NCI-H69 (cell line): Measurements from ENCODE around the gene FGD3.

Experiments used
- DNase-seq: peaks from one replicate; lab custom pipeline; 2025; lab: John Stamatoyannopoulos, UW

The FGD3 gene

GRCh38 chr9:93031629-93032430 lies 84.5 kb downstream of the FGD3 start:
- DNase-seq, result no peak

- no peak for DNase-seq
Measured at GRCh38 chr9:93032545-93032944, 85.2 kb downstream of the FGD3 start.

GRCh38 chr9:93033531-93033930 lies 86.2 kb downstream of the FGD3 start:
- DNase-seq, result no peak

GRCh38 chr9:93035106-93035660 lies 87.9 kb downstream of the FGD3 start:
- no peak for DNase-seq

- DNase-seq, result no peak
Measured at GRCh38 chr9:93035821-93036351, 88.6 kb downstream of the FGD3 start.

- DNase-seq, result no peak
Measured at GRCh38 chr9:93036887-93037475, 89.7 kb downstream of the FGD3 start.

- DNase-seq, result no peak
Measured at GRCh38 chr9:93037476-93037971, 90.2 kb downstream of the FGD3 start.

GRCh38 chr9:93038918-93039317 lies 91.6 kb downstream of the FGD3 start:
- no peak for DNase-seq

GRCh38 chr9:93039456-93039855 lies 92.1 kb downstream of the FGD3 start:
- no peak for DNase-seq

- DNase-seq, result no peak
Measured at GRCh38 chr9:93039976-93040375, 92.7 kb downstream of the FGD3 start.

GRCh38 chr9:93040409-93040808 lies 93.1 kb downstream of the FGD3 start:
- DNase-seq, result no peak

- no peak for DNase-seq
Measured at GRCh38 chr9:93041108-93041802, 93.9 kb downstream of the FGD3 start.

- no peak for DNase-seq
Measured at GRCh38 chr9:93043122-93043521, 95.8 kb downstream of the FGD3 start.

GRCh38 chr9:93045521-93045920 lies 98.2 kb downstream of the FGD3 start:
- DNase-seq, result no peak

GRCh38 chr9:93048566-93049448 lies 101.5 kb downstream of the FGD3 start:
- DNase-seq, result no peak

GRCh38 chr9:93049491-93049890 lies 102.2 kb downstream of the FGD3 start:
- no peak for DNase-seq

- DNase-seq, result no peak
Measured at GRCh38 chr9:93050231-93050630, 102.9 kb downstream of the FGD3 start.

- DNase-seq, result peak; percentile 19
Measured at GRCh38 chr9:93051680-93052089, 104.4 kb downstream of the FGD3 start.

GRCh38 chr9:93052791-93053540 lies 105.6 kb downstream of the FGD3 start:
- DNase-seq, result peak; percentile 30

- DNase-seq, result peak; percentile 48
Measured at GRCh38 chr9:93053781-93054331, 106.5 kb downstream of the FGD3 start.
